Ovary (tissue), 1 donor: ENCODE measurements around the gene SHROOM3.

Experiments
- EP300 ChIP-seq: sonication (generic); formaldehyde crosslinking; IDR thresholded peaks from one replicate; pipeline ENCODE4 v1.6.1; 2017; ENCODE audit warnings: antibody characterized with exemption
- POLR2A ChIP-seq: fragments of 450-650 bp; IDR thresholded peaks from one replicate; pipeline ENCODE4 v1.6.1; 2017; ENCODE audit warnings: antibody characterized with exemption, mild to moderate bottlenecking, moderate library complexity

- TF ChIP-seq POLR2A, result no peak
- no peak for TF ChIP-seq EP300
These were observed 261.1 kb downstream of the SHROOM3 start for GRCh38 chr4:76696109-76696508.
